SK-N-SH treated with all-trans-retinoic acid at 6 μM for 48 hours (cell line): ENCODE measurements around the gene SLU7.
"Not testable (repeated sequence)": the region's sequence is repeated elsewhere in the genome, so short reads cannot be mapped to it uniquely, and the experiment has no call there.

ENCODE experiments used
- ATAC-seq: fragments of 200-7000 bp; cut with Tn5 transposase; 3 replicates; pipeline ENCODE4 v1.9.1; 2020; ENCODE audit warnings: mild to moderate bottlenecking, moderate library complexity
- ARNTL ChIP-seq: fragments of 450-650 bp; formaldehyde crosslinking; IDR thresholded peaks from 2 replicates; pipeline ENCODE4 v1.5.0; 2020; ENCODE audit warnings: low read depth, mild to moderate bottlenecking, moderate library complexity, borderline replicate concordance
- BACH2 ChIP-seq: fragments of 250-450 bp; sonication (Bioruptor Pico); IDR thresholded peaks from 2 replicates; pipeline ENCODE4 v1.9.0; 2021; ENCODE audit warnings: mild to moderate bottlenecking, borderline replicate concordance
- CSDC2 ChIP-seq: fragments of 250-450 bp; sonication (Bioruptor Pico); IDR thresholded peaks from 2 replicates; pipeline ENCODE4 v1.5.0; 2020; ENCODE audit warnings: mild to moderate bottlenecking, moderate library complexity
- ESRRG ChIP-seq: fragments of 250-450 bp; sonication (Bioruptor Pico); IDR thresholded peaks from 2 replicates; pipeline ENCODE4 v1.6.1; 2021; ENCODE audit warnings: mild to moderate bottlenecking
- GLIS3 ChIP-seq: fragments of 250-450 bp; sonication (Bioruptor Pico); IDR thresholded peaks from 2 replicates; pipeline ENCODE4 v1.5.0; 2020; ENCODE audit warnings: mild to moderate bottlenecking, moderate library complexity
- ISL1 ChIP-seq: fragments of 250-450 bp; sonication (Bioruptor Pico); IDR thresholded peaks from 2 replicates; pipeline ENCODE4 v2.1.2; 2022; ENCODE audit warnings: mild to moderate bottlenecking, moderate library complexity
- OSR1 ChIP-seq: fragments of 250-450 bp; sonication (Bioruptor Pico); IDR thresholded peaks from 2 replicates; pipeline ENCODE4 v1.8.0; 2022; ENCODE audit warnings: moderate library complexity, mild to moderate bottlenecking, inconsistent platforms
- PPARA ChIP-seq: fragments of 250-450 bp; sonication (Bioruptor Pico); IDR thresholded peaks from 2 replicates; pipeline ENCODE4 v1.5.0; 2020; ENCODE audit warnings: mild to moderate bottlenecking, borderline replicate concordance
- RARB ChIP-seq: fragments of 250-450 bp; sonication (Bioruptor Pico); IDR thresholded peaks from 2 replicates; pipeline ENCODE4 v1.8.0; 2021; ENCODE audit warnings: mild to moderate bottlenecking, moderate library complexity
- SNAI2 ChIP-seq: fragments of 250-450 bp; sonication (Bioruptor Pico); IDR thresholded peaks from 2 replicates; pipeline ENCODE4 v1.5.0; 2020; ENCODE audit warnings: mild to moderate bottlenecking, moderate library complexity
- TCF4 ChIP-seq: fragments of 250-450 bp; sonication (Bioruptor Pico); IDR thresholded peaks from 2 replicates; pipeline ENCODE4 v1.8.0; 2021; ENCODE audit warnings: mild to moderate bottlenecking, moderate library complexity, borderline replicate concordance
- TOX ChIP-seq: fragments of 250-450 bp; sonication (Bioruptor Pico); IDR thresholded peaks from 2 replicates; pipeline ENCODE4 v1.8.0; 2021; ENCODE audit warnings: mild to moderate bottlenecking, moderate library complexity, borderline replicate concordance
- ZC3H10 ChIP-seq: fragments of 250-450 bp; sonication (Bioruptor Pico); IDR thresholded peaks from 2 replicates; pipeline ENCODE4 v1.5.1; 2021; ENCODE audit warnings: mild to moderate bottlenecking, moderate library complexity
- ZFP3 ChIP-seq: fragments of 250-450 bp; sonication (Bioruptor Pico); IDR thresholded peaks from 2 replicates; pipeline ENCODE4 v1.5.0; 2020; ENCODE audit warnings: mild to moderate bottlenecking, moderate library complexity
- ZFP30 ChIP-seq: fragments of 450-650 bp; formaldehyde crosslinking; IDR thresholded peaks from 2 replicates; pipeline ENCODE4 v1.5.0; 2022; ENCODE audit warnings: mild to moderate bottlenecking, moderate library complexity
- ZNF565 ChIP-seq: fragments of 450-650 bp; formaldehyde crosslinking; conservative IDR thresholded peaks from 2 replicates; pipeline ENCODE4 v1.5.0; 2020; ENCODE audit warnings: low read depth, mild to moderate bottlenecking, moderate library complexity
- ZNF70 ChIP-seq: fragments of 450-650 bp; formaldehyde crosslinking; IDR thresholded peaks from 2 replicates; pipeline ENCODE4 v1.5.0; 2020; ENCODE audit warnings: mild to moderate bottlenecking, moderate library complexity
- ZNF8 ChIP-seq: fragments of 450-650 bp; formaldehyde crosslinking; IDR thresholded peaks from 2 replicates; pipeline ENCODE4 v1.5.0; 2020; ENCODE audit warnings: mild to moderate bottlenecking, moderate library complexity
- TF ChIP-seq, protein P1 (sequence below): fragments of 250-450 bp; sonication (Bioruptor Pico); IDR thresholded peaks from 2 replicates; pipeline ENCODE4 v1.8.0; 2020; ENCODE audit warnings: mild to moderate bottlenecking, moderate library complexity, borderline replicate concordance
- TF ChIP-seq, protein P2 (sequence below): fragments of 250-450 bp; sonication (Bioruptor Pico); IDR thresholded peaks from 2 replicates; pipeline ENCODE4 v1.5.1; 2021; ENCODE audit warnings: mild to moderate bottlenecking, moderate library complexity
- TF ChIP-seq, protein P3 (sequence below): fragments of 250-450 bp; sonication (Bioruptor Pico); IDR thresholded peaks from 2 replicates; pipeline ENCODE4 v1.5.0; 2020; ENCODE audit warnings: mild to moderate bottlenecking, moderate library complexity
- TF ChIP-seq, protein P4 (sequence below): fragments of 250-450 bp; sonication (Bioruptor Pico); IDR thresholded peaks from 2 replicates; pipeline ENCODE4 v1.8.0; 2021; ENCODE audit warnings: low read depth, mild to moderate bottlenecking, moderate library complexity, borderline replicate concordance

Gene SLU7

DNA sequence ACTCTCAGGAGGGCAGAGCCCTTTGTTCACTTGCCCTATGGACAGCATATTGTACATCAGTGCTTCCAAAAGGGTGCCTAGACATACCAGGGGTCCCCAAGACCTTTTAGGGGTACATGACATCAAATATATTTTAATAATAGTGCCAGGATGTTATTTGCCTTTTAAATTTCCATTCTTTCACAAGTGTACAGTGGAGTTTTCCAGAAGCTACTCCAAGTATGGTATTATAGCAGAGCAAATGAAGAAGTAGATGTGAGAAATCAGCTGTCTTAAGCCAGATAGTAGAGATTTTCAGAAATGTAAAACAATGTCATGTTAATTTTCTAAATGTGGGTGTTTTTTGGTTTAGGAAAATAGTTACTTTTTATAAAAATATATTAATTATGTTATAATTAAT is 18.4 kb upstream of the SLU7 start:
- TF ChIP-seq ZFP3 (no peak), ISL1 (no peak), TOX (no peak), TCF4 (CRISPR knock-in tag) (no peak), ARNTL (CRISPR knock-in tag) (no peak), ZNF70 (CRISPR knock-in tag) (no peak), CSDC2 (CRISPR knock-in tag) (no peak), ZNF8 (CRISPR knock-in tag) (no peak), ZC3H10 (CRISPR knock-in tag) (no peak), PPARA (CRISPR knock-in tag) (no peak), SNAI2 (no peak), ESRRG (no peak), ZFP30 (no peak), BACH2 (no peak), ZNF565 (CRISPR knock-in tag) (no peak), OSR1 (CRISPR knock-in tag) (no peak), GLIS3 (no peak)
- TF ChIP-seq, protein P1, sequence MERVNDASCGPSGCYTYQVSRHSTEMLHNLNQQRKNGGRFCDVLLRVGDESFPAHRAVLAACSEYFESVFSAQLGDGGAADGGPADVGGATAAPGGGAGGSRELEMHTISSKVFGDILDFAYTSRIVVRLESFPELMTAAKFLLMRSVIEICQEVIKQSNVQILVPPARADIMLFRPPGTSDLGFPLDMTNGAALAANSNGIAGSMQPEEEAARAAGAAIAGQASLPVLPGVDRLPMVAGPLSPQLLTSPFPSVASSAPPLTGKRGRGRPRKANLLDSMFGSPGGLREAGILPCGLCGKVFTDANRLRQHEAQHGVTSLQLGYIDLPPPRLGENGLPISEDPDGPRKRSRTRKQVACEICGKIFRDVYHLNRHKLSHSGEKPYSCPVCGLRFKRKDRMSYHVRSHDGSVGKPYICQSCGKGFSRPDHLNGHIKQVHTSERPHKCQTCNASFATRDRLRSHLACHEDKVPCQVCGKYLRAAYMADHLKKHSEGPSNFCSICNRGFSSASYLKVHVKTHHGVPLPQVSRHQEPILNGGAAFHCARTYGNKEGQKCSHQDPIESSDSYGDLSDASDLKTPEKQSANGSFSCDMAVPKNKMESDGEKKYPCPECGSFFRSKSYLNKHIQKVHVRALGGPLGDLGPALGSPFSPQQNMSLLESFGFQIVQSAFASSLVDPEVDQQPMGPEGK, result no peak
- TF ChIP-seq, protein P2, sequence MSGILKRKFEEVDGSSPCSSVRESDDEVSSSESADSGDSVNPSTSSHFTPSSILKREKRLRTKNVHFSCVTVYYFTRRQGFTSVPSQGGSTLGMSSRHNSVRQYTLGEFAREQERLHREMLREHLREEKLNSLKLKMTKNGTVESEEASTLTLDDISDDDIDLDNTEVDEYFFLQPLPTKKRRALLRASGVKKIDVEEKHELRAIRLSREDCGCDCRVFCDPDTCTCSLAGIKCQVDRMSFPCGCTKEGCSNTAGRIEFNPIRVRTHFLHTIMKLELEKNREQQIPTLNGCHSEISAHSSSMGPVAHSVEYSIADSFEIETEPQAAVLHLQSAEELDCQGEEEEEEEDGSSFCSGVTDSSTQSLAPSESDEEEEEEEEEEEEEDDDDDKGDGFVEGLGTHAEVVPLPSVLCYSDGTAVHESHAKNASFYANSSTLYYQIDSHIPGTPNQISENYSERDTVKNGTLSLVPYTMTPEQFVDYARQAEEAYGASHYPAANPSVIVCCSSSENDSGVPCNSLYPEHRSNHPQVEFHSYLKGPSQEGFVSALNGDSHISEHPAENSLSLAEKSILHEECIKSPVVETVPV (CRISPR knock-in tag), result no peak
- TF ChIP-seq, protein P3, sequence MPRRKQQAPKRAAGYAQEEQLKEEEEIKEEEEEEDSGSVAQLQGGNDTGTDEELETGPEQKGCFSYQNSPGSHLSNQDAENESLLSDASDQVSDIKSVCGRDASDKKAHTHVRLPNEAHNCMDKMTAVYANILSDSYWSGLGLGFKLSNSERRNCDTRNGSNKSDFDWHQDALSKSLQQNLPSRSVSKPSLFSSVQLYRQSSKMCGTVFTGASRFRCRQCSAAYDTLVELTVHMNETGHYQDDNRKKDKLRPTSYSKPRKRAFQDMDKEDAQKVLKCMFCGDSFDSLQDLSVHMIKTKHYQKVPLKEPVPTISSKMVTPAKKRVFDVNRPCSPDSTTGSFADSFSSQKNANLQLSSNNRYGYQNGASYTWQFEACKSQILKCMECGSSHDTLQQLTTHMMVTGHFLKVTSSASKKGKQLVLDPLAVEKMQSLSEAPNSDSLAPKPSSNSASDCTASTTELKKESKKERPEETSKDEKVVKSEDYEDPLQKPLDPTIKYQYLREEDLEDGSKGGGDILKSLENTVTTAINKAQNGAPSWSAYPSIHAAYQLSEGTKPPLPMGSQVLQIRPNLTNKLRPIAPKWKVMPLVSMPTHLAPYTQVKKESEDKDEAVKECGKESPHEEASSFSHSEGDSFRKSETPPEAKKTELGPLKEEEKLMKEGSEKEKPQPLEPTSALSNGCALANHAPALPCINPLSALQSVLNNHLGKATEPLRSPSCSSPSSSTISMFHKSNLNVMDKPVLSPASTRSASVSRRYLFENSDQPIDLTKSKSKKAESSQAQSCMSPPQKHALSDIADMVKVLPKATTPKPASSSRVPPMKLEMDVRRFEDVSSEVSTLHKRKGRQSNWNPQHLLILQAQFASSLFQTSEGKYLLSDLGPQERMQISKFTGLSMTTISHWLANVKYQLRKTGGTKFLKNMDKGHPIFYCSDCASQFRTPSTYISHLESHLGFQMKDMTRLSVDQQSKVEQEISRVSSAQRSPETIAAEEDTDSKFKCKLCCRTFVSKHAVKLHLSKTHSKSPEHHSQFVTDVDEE (CRISPR knock-in tag), result no peak
- ATAC-seq, result no peak

DNA sequence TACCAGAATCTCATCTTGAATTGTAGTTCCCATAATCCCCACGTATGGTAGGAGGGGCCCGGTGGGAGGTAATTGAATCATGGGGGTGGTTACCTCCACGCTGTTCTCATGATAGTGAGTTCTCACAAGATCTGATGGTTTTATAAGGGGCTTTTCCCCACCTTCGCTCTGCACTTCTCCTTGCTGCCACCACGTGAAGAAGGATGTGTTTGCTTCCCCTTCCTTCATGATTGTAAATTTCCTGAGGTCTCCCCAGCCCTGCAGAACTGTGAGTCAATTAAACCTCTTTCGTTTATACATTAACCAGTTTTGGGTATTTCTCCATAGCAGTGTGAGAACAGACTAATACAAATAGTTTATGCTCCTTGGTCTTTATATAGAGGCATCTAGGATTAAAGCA is 17.8 kb upstream of the SLU7 start:
- not testable (repeated sequence) for ATAC-seq

DNA sequence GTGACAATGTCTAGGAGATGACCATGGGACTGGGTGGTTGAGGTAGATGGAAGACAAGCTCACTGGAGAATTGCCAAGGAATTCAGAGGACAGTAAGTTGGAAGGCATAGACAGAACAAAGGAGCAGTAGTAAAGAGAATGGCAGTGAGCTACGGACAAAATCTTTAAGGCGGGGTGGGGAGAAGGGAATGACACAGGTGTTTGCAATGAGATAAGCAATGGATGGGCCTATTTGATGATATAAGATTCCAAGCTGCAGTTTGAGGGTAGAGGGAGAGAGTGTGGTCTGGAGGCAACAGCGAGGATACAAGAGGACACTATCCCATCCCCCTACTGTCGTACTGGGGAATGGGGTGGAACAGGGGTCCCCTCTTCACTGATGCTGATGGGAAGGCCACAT is 17.1 kb upstream of the SLU7 start:
- no peak for ATAC-seq

DNA sequence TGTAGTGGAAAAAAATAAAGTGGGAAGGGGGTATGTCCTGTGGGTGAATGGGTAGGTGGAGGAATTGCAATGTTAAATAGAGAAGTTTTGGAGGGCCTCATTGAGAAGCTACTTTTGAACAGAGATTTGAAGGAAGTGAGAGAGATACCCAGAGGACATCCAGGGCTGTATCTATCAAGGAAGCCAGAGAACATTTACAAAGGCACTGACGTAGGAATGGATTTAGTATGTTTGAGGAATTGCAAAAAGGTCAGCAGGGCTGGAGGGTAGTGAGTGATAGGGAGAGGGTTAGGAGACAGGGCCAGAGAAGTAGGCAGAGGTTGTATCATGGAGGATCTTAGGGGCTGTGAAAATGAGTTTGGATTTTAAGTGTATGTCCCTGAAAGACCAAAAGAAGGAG is 16.7 kb upstream of the SLU7 start:
- TF ChIP-seq OSR1 (CRISPR knock-in tag), result no peak
- TF ChIP-seq, protein P2 (CRISPR knock-in tag), result no peak
- TF ChIP-seq ZC3H10 (CRISPR knock-in tag), result no peak
- TF ChIP-seq ZFP30, result no peak
- no peak for TF ChIP-seq CSDC2 (CRISPR knock-in tag)
- TF ChIP-seq, protein P4, sequence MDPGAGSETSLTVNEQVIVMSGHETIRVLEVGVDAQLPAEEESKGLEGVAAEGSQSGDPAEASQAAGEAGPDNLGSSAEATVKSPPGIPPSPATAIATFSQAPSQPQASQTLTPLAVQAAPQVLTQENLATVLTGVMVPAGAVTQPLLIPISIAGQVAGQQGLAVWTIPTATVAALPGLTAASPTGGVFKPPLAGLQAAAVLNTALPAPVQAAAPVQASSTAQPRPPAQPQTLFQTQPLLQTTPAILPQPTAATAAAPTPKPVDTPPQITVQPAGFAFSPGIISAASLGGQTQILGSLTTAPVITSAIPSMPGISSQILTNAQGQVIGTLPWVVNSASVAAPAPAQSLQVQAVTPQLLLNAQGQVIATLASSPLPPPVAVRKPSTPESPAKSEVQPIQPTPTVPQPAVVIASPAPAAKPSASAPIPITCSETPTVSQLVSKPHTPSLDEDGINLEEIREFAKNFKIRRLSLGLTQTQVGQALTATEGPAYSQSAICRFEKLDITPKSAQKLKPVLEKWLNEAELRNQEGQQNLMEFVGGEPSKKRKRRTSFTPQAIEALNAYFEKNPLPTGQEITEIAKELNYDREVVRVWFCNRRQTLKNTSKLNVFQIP (CRISPR knock-in tag), result no peak
- TF ChIP-seq ESRRG, result no peak
- TF ChIP-seq, all 23 proteins: peak for 0
- no peak for ATAC-seq

More for the DNA sequence above, 17.1 kb upstream of the SLU7 start:
- TF ChIP-seq ZC3H10 (CRISPR knock-in tag), result no peak
- TF ChIP-seq RARB (CRISPR knock-in tag), result no peak
- no peak for TF ChIP-seq TCF4 (CRISPR knock-in tag)
- TF ChIP-seq OSR1 (CRISPR knock-in tag), result no peak
- TF ChIP-seq CSDC2 (CRISPR knock-in tag), result no peak
